H1 (cell line): ENCODE data around the gene KRTAP6-1. TPM values are rescaled to one million over a fixed set of nuclear protein-coding genes. Genes with fewer than 3 reads are reported as not detected.

ENCODE experiments used
- ATF3 ChIP-seq: IDR thresholded peaks from 2 replicates; pipeline ENCODE4 v1.6.1; 2011; ENCODE audit warnings: low read depth, mild to moderate bottlenecking, low read length; ENCODE audit not compliant: insufficient read depth
- NRF1 ChIP-seq: IDR thresholded peaks from 2 replicates; pipeline ENCODE4 v1.6.1; 2011; ENCODE audit warnings: mild to moderate bottlenecking, low read depth, low read length, improper control_type of control experiment
- USF2 ChIP-seq: IDR thresholded peaks from 2 replicates; pipeline ENCODE4 v1.6.1; 2011; ENCODE audit warnings: low read length, improper control_type of control experiment
- YY1 ChIP-seq: IDR thresholded peaks from 2 replicates; pipeline ENCODE4 v1.6.1; 2011; ENCODE audit warnings: low read depth, mild to moderate bottlenecking, low read length
- ZNF274 ChIP-seq: IDR thresholded peaks from 2 replicates; pipeline ENCODE4 v1.7.0; 2012; ENCODE audit warnings: low read length, borderline replicate concordance; ENCODE audit errors: extremely low read depth
- polyA plus RNA-seq, 7 experiments: library from polyadenylated mRNA; depleted of rRNA in 3 of 7; stranded (reverse) in 5 of 7; unstranded in 2 of 7; fragments of >200 nt in 5 of 7; fragments of 200-250 nt in 2 of 7; gene quantifications; 1 replicate in 5 of 7; 2 replicates in 1 of 7; 4 replicates in 1 of 7; pipeline versions ENCODE4 v1.2.1 to v1.2.3, GENCODE V29; 2011 to 2013; ENCODE audit warnings: missing spikeins in 2 of 7, mixed read lengths in 2 of 7
- total RNA-seq: library from RNA; stranded (reverse); fragmentation: NEBNext Ultra II Directional; extraction: Animal tissue kit (Norgen Biotek cat#: 25700); gene quantifications from 2 replicates; pipeline ENCODE4 v1.2.1, GENCODE V29; 2021
- TF ChIP-seq, protein P1 (sequence below), 3 experiments: IDR thresholded peaks; 1 replicate in 2 of 3; 2 replicates in 1 of 3; pipeline versions ENCODE4 v1.5.1 to v1.6.1; 2011; ENCODE audit warnings: low read length in 3 of 3, mild to moderate bottlenecking in 3 of 3, inconsistent platforms in 2 of 3, low read depth in 1 of 3, moderate library complexity in 1 of 3; ENCODE audit not compliant: insufficient read depth in 1 of 3; ENCODE audit errors: control extremely low read depth in 1 of 3

Gene KRTAP6-1
- total and polyA plus RNA-seq, 2 of the 8 experiments (the other 6 are each of a cell fraction or from before 2014, with no cell fraction given) = not detected

- TF ChIP-seq YY1 = no peak
- TF ChIP-seq NRF1 = no peak
- no peak for TF ChIP-seq ATF3
- no peak for TF ChIP-seq USF2
- TF ChIP-seq, protein P1, sequence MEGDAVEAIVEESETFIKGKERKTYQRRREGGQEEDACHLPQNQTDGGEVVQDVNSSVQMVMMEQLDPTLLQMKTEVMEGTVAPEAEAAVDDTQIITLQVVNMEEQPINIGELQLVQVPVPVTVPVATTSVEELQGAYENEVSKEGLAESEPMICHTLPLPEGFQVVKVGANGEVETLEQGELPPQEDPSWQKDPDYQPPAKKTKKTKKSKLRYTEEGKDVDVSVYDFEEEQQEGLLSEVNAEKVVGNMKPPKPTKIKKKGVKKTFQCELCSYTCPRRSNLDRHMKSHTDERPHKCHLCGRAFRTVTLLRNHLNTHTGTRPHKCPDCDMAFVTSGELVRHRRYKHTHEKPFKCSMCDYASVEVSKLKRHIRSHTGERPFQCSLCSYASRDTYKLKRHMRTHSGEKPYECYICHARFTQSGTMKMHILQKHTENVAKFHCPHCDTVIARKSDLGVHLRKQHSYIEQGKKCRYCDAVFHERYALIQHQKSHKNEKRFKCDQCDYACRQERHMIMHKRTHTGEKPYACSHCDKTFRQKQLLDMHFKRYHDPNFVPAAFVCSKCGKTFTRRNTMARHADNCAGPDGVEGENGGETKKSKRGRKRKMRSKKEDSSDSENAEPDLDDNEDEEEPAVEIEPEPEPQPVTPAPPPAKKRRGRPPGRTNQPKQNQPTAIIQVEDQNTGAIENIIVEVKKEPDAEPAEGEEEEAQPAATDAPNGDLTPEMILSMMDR (IDR thresholded peaks at IDR 0.05; ENCODE audit: control extremely low read depth in 1 of 3, insufficient read depth in 1 of 3, low read depth in 1 of 3, low read length in 3 of 3) = no peak
- no peak for TF ChIP-seq ZNF274
- TF ChIP-seq, all 59 proteins: peak for 0
Observed at GRCh38 chr21:30620522-30620921, 6.8 kb upstream of the KRTAP6-1 start, which contains the start of gene KRTAP20-4 (continued).
